ENCODE data around the gene CD300LB.

CD300LB gene

GRCh38 chr17:74554909-74555308 lies 23.6 kb upstream of the CD300LB start:
- no peaks in the 10 kb centered on the region for H3K9me3 ChIP-seq (ENCODE audit: control insufficient read depth, insufficient read depth, low read length)
- no peak overlapping the region for H3K4me3 ChIP-seq (ENCODE audit: low read length)
- H3K9me2 ChIP-seq (replicated peaks; ENCODE audit: control insufficient read depth, low read length), result no peaks in the 10 kb centered on the region
- no peak overlapping the region for H3K4me2 ChIP-seq (ENCODE audit: low read length)
- H3K27me3 ChIP-seq (ENCODE audit: control insufficient read depth, low read length), result no peaks in the 10 kb centered on the region
- H4K20me1 ChIP-seq (ENCODE audit: control insufficient read depth, insufficient read depth, low read depth, low read length), result no peaks in the 10 kb centered on the region
- H3F3A ChIP-seq (ENCODE audit: control insufficient read depth, insufficient read depth), result no peaks in the 10 kb centered on the region
- no peaks in the 10 kb centered on the region for H3K36me3 ChIP-seq (ENCODE audit: control insufficient read depth, low read length)
- TF ChIP-seq CTCF (IDR thresholded peaks at IDR 0.05; ENCODE audit: low read depth, low read length, poor library complexity, severe bottlenecking) (no peak), EZH2phosphoT487 (IDR thresholded peaks at IDR 0.05; ENCODE audit: borderline replicate concordance, low read length) (no peak)
- H3K27ac ChIP-seq (ENCODE audit: low read depth, low read length), result no peak overlapping the region
- H3K79me2 ChIP-seq (ENCODE audit: control insufficient read depth, low read length), result no peaks in the 10 kb centered on the region
- H3K4me1 ChIP-seq (ENCODE audit: control insufficient read depth, low read length), result no peaks in the 10 kb centered on the region

GRCh38 chr17:74552037-74552436 lies 20.8 kb upstream of the CD300LB start:
- Histone ChIP-seq H4K20me1 (ENCODE audit: control insufficient read depth, insufficient read depth, low read depth, low read length) (no peaks in the 10 kb centered on the region), H3K27ac (ENCODE audit: low read depth, low read length) (no peak overlapping the region), H3K4me3 (ENCODE audit: low read length) (no peak overlapping the region), H3K4me1 (ENCODE audit: control insufficient read depth, low read length) (no peaks in the 10 kb centered on the region), H3K79me2 (ENCODE audit: control insufficient read depth, low read length) (no peaks in the 10 kb centered on the region), H3F3A (ENCODE audit: control insufficient read depth, insufficient read depth) (no peaks in the 10 kb centered on the region), H3K9me2 (replicated peaks; ENCODE audit: control insufficient read depth, low read length) (no peaks in the 10 kb centered on the region), H3K9me3 (ENCODE audit: control insufficient read depth, insufficient read depth, low read length) (no peaks in the 10 kb centered on the region), H3K27me3 (ENCODE audit: control insufficient read depth, low read length) (no peaks in the 10 kb centered on the region), H3K36me3 (ENCODE audit: control insufficient read depth, low read length) (no peaks in the 10 kb centered on the region), H3K4me2 (ENCODE audit: low read length) (no peak overlapping the region)
- TF ChIP-seq CTCF (IDR thresholded peaks at IDR 0.05; ENCODE audit: low read depth, low read length, poor library complexity, severe bottlenecking), result no peak
- no peak for TF ChIP-seq EZH2phosphoT487 (IDR thresholded peaks at IDR 0.05; ENCODE audit: borderline replicate concordance, low read length)

GRCh38 chr17:74550602-74551001 lies 19.3 kb upstream of the CD300LB start:
- Histone ChIP-seq H3K9me2 (replicated peaks; ENCODE audit: control insufficient read depth, low read length) (no peaks in the 10 kb centered on the region), H3F3A (ENCODE audit: control insufficient read depth, insufficient read depth) (no peaks in the 10 kb centered on the region), H3K27ac (ENCODE audit: low read depth, low read length) (no peak overlapping the region), H3K27me3 (ENCODE audit: control insufficient read depth, low read length) (no peaks in the 10 kb centered on the region), H4K20me1 (ENCODE audit: control insufficient read depth, insufficient read depth, low read depth, low read length) (no peaks in the 10 kb centered on the region), H3K36me3 (ENCODE audit: control insufficient read depth, low read length) (no peaks in the 10 kb centered on the region), H3K4me2 (ENCODE audit: low read length) (no peak overlapping the region), H3K4me1 (ENCODE audit: control insufficient read depth, low read length) (no peaks in the 10 kb centered on the region), H3K9me3 (ENCODE audit: control insufficient read depth, insufficient read depth, low read length) (no peaks in the 10 kb centered on the region), H3K4me3 (ENCODE audit: low read length) (no peak overlapping the region), H3K79me2 (ENCODE audit: control insufficient read depth, low read length) (no peaks in the 10 kb centered on the region)
- TF ChIP-seq CTCF (IDR thresholded peaks at IDR 0.05; ENCODE audit: low read depth, low read length, poor library complexity, severe bottlenecking), result no peak
- TF ChIP-seq EZH2phosphoT487 (IDR thresholded peaks at IDR 0.05; ENCODE audit: borderline replicate concordance, low read length), result no peak

GRCh38 chr17:74549343-74549742 lies 18.1 kb upstream of the CD300LB start:
- H3K9me3 ChIP-seq (ENCODE audit: control insufficient read depth, insufficient read depth, low read length), result no peaks in the 10 kb centered on the region
- H3K9me2 ChIP-seq (replicated peaks; ENCODE audit: control insufficient read depth, low read length), result no peaks in the 10 kb centered on the region
- no peaks in the 10 kb centered on the region for H3K36me3 ChIP-seq (ENCODE audit: control insufficient read depth, low read length)
- H3K79me2 ChIP-seq (ENCODE audit: control insufficient read depth, low read length), result no peaks in the 10 kb centered on the region
- no peak for TF ChIP-seq CTCF (IDR thresholded peaks at IDR 0.05; ENCODE audit: low read depth, low read length, poor library complexity, severe bottlenecking)
- TF ChIP-seq EZH2phosphoT487 (IDR thresholded peaks at IDR 0.05; ENCODE audit: borderline replicate concordance, low read length), result no peak
- H4K20me1 ChIP-seq (ENCODE audit: control insufficient read depth, insufficient read depth, low read depth, low read length), result no peaks in the 10 kb centered on the region
- H3K4me3 ChIP-seq (ENCODE audit: low read length), result no peak overlapping the region
- no peaks in the 10 kb centered on the region for H3K4me1 ChIP-seq (ENCODE audit: control insufficient read depth, low read length)
- no peaks in the 10 kb centered on the region for H3F3A ChIP-seq (ENCODE audit: control insufficient read depth, insufficient read depth)
- no peaks in the 10 kb centered on the region for H3K27me3 ChIP-seq (ENCODE audit: control insufficient read depth, low read length)
- H3K4me2 ChIP-seq (ENCODE audit: low read length), result no peak overlapping the region
- no peak overlapping the region for H3K27ac ChIP-seq (ENCODE audit: low read depth, low read length)

Measured in DOHH2 (cell line).